Astrocyte (in vitro differentiated cells and primary cell): ENCODE data around the gene CLEC11A. TPM values are rescaled to one million over a fixed set of nuclear protein-coding genes. Genes with fewer than 3 reads are reported as not detected.
A peak's percentile ranks its signal among the peaks of the same experiment; 100 is the strongest.

Source experiments
- DNase-seq: peaks from one replicate; pipeline ENCODE4 v3.0.0-alpha.2; 2010; ENCODE audit warnings: low read depth
- FAIRE-seq: peaks from 2 replicates; lab custom pipeline; 2011; peaks lifted over from hg19 to GRCh38; lab: Jason Lieb, UNC
- H2AFZ ChIP-seq: 2 replicates; pipeline ENCODE4 v1.6.0; 2012; ENCODE audit warnings: low read depth, low read length, inconsistent platforms
- H3K27ac ChIP-seq: 2 replicates; pipeline ENCODE4 v1.5.1; 2011; ENCODE audit warnings: low read depth, low read length, inconsistent platforms
- H3K27me3 ChIP-seq: 2 replicates; pipeline ENCODE4 v1.6.0; 2011; ENCODE audit warnings: low read length, inconsistent platforms; ENCODE audit not compliant: insufficient read depth
- H3K36me3 ChIP-seq: 2 replicates; pipeline ENCODE4 v1.5.1; 2011; ENCODE audit warnings: low read length, inconsistent platforms; ENCODE audit not compliant: insufficient read depth
- H3K4me1 ChIP-seq: 2 replicates; pipeline ENCODE4 v1.5.1; 2011; ENCODE audit warnings: low read length, inconsistent platforms; ENCODE audit not compliant: insufficient read depth
- H3K4me2 ChIP-seq: 2 replicates; pipeline ENCODE4 v1.6.0; 2012; ENCODE audit warnings: low read length, inconsistent platforms
- H3K4me3 ChIP-seq: 2 replicates; pipeline ENCODE4 v1.5.1; 2011; ENCODE audit warnings: low read depth, mild to moderate bottlenecking, low read length, inconsistent platforms; ENCODE audit not compliant: insufficient read depth
- H3K79me2 ChIP-seq: 2 replicates; pipeline ENCODE4 v1.6.0; 2012; ENCODE audit warnings: mild to moderate bottlenecking, low read length, inconsistent platforms; ENCODE audit not compliant: insufficient read depth
- H3K9ac ChIP-seq: 2 replicates; pipeline ENCODE4 v1.6.0; 2012; ENCODE audit warnings: mild to moderate bottlenecking, low read length, inconsistent platforms
- H3K9me3 ChIP-seq: 2 replicates; pipeline ENCODE4 v1.5.1; 2012; ENCODE audit warnings: low read depth, mild to moderate bottlenecking, low read length, inconsistent platforms; ENCODE audit not compliant: insufficient read depth
- H4K20me1 ChIP-seq: 2 replicates; pipeline ENCODE4 v1.6.0; 2012; ENCODE audit warnings: low read length, inconsistent platforms; ENCODE audit not compliant: insufficient read depth
- H3K27ac Mint-ChIP-seq: one replicate; pipeline ENCODE4 v1.8.0; 2021; ENCODE audit warnings: mild to moderate bottlenecking, mixed read lengths; ENCODE audit not compliant: unreplicated experiment
- H3K27me3 Mint-ChIP-seq: one replicate; pipeline ENCODE4 v1.8.0; 2021; ENCODE audit warnings: low read depth, mixed read lengths; ENCODE audit not compliant: unreplicated experiment
- H3K36me3 Mint-ChIP-seq: one replicate; pipeline ENCODE4 v1.8.0; 2021; ENCODE audit warnings: low read depth, mixed read lengths; ENCODE audit not compliant: unreplicated experiment
- H3K4me1 Mint-ChIP-seq: one replicate; pipeline ENCODE4 v1.8.0; 2021; ENCODE audit warnings: low read depth, mixed read lengths; ENCODE audit not compliant: unreplicated experiment
- H3K4me3 Mint-ChIP-seq: one replicate; pipeline ENCODE4 v1.8.0; 2021; ENCODE audit warnings: mild to moderate bottlenecking, moderate library complexity, mixed read lengths; ENCODE audit not compliant: unreplicated experiment
- H3K9me3 Mint-ChIP-seq: one replicate; pipeline ENCODE4 v1.8.0; 2021; ENCODE audit warnings: mild to moderate bottlenecking, mixed read lengths; ENCODE audit not compliant: unreplicated experiment
- CTCF ChIP-seq: IDR thresholded peaks from 2 replicates; pipeline ENCODE4 v1.5.1; 2011; ENCODE audit warnings: low read depth, mild to moderate bottlenecking, inconsistent platforms, low read length, moderate library complexity; ENCODE audit not compliant: insufficient read depth
- EZH2 ChIP-seq: IDR thresholded peaks from 2 replicates; pipeline ENCODE4 v1.6.1; 2012; ENCODE audit warnings: mild to moderate bottlenecking, low read length, inconsistent platforms; ENCODE audit not compliant: insufficient read depth
- total RNA-seq: library from RNA; stranded (reverse); gene quantifications from 2 replicates; pipeline ENCODE4 v1.2.1, GENCODE V29; 2021

CLEC11A gene
- total RNA-seq, 1 donor from 2014 or later, result not detected

GRCh38 chr19:50721441-50722137, 1.6 kb upstream of the CLEC11A start:
- Histone ChIP-seq H3K27ac (no peak overlapping the region), H3K9me3 (no peaks in the 10 kb centered on the region), H3K4me3 (no peak overlapping the region), H3K4me2 (no peak overlapping the region), H3K36me3 (no peaks in the 10 kb centered on the region), H3K27me3 (no peaks in the 10 kb centered on the region), H4K20me1 (no peaks in the 10 kb centered on the region), H3K4me1 (peaks cover 8% of the 10 kb centered on the region), H3K79me2 (no peaks in the 10 kb centered on the region), H3K9ac (no peak overlapping the region), H2AFZ (no peak overlapping the region)
- Mint-ChIP-seq H3K9me3 (peaks cover 26% of the 10 kb centered on the region), H3K36me3 (no peaks in the 10 kb centered on the region), H3K4me1 (no peaks in the 10 kb centered on the region), H3K27ac (no peak overlapping the region), H3K27me3 (no peaks in the 10 kb centered on the region), H3K4me3 (no peak overlapping the region)
- no peak for DNase-seq
- no peak for FAIRE-seq
- no peak for TF ChIP-seq EZH2
- TF ChIP-seq CTCF, result no peak

- Histone ChIP-seq H3K4me3 (no peak overlapping the region), H3K9ac (peak overlapping the region; percentile 50), H3K27ac (no peak overlapping the region), H4K20me1 (no peaks in the 10 kb centered on the region), H3K27me3 (no peaks in the 10 kb centered on the region), H2AFZ (no peak overlapping the region), H3K4me1 (peaks cover 8% of the 10 kb centered on the region), H3K79me2 (no peaks in the 10 kb centered on the region), H3K36me3 (no peaks in the 10 kb centered on the region), H3K9me3 (no peaks in the 10 kb centered on the region), H3K4me2 (peak overlapping the region; percentile 87)
- no peak for TF ChIP-seq EZH2
- no peak for TF ChIP-seq CTCF
- no peaks in the 10 kb centered on the region for H3K27me3 Mint-ChIP-seq
- no peaks in the 10 kb centered on the region for H3K36me3 Mint-ChIP-seq
- H3K9me3 Mint-ChIP-seq, result peaks cover 27% of the 10 kb centered on the region
- DNase-seq (no peak), FAIRE-seq (no peak)
- no peak overlapping the region for H3K27ac Mint-ChIP-seq
- H3K4me1 Mint-ChIP-seq, result no peaks in the 10 kb centered on the region
- H3K4me3 Mint-ChIP-seq, result no peak overlapping the region
Measured at GRCh38 chr19:50722201-50723013, 757 bp upstream of the CLEC11A start.
